Amniotic epithelial cell (primary cell): ENCODE results near the gene ZSWIM5.
"Not testable (repeated sequence)": the region's sequence is repeated elsewhere in the genome, so short reads cannot be mapped to it uniquely, and the experiment has no call there.

ENCODE experiments used
- DNase-seq: peaks from one replicate; pipeline ENCODE4 v3.0.0-alpha.2; 2010; ENCODE audit warnings: low read depth

ZSWIM5 gene

GRCh38 chr1:45200906-45201500 lies 5.4 kb downstream of the ZSWIM5 start:
- DNase-seq: no peak

- no peak for DNase-seq
Measured at GRCh38 chr1:45200435-45200834, 6.0 kb downstream of the ZSWIM5 start.

- no peak for DNase-seq
Measured at GRCh38 chr1:45198185-45198584, 8.2 kb downstream of the ZSWIM5 start.

GRCh38 chr1:45196863-45197262 lies 9.5 kb downstream of the ZSWIM5 start:
- DNase-seq: no peak

GRCh38 chr1:45191418-45191783 lies 15.0 kb downstream of the ZSWIM5 start:
- DNase-seq: no peak

DNA sequence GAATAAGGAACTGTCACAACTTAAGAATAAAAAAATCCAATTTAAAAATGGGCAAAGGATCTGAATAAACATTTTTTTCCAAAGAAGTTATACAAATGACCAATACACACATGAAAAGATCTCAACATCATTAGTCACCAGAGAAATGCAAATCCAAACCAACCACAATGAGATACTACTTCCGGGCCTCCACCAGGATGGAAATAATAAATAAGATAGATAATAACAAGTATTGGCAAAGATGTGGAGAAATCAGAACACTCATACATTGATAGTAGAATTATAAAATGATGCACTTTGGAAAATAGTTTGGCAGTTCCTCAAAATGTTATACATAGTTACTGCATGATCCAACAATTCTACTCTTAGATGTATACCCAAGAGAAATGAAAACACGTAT lies 18.7 kb downstream of the ZSWIM5 start:
- no peak for DNase-seq

- DNase-seq: not testable (repeated sequence)
Measured at GRCh38 chr1:45179918-45180519, 26.4 kb downstream of the ZSWIM5 start.

- peak; percentile 12 for DNase-seq
Measured at GRCh38 chr1:45177452-45177851, 29.0 kb downstream of the ZSWIM5 start.

GRCh38 chr1:45172764-45173163 lies 33.6 kb downstream of the ZSWIM5 start:
- DNase-seq: no peak

GRCh38 chr1:45172005-45172404 lies 34.4 kb downstream of the ZSWIM5 start:
- DNase-seq: peak; percentile 40

DNA sequence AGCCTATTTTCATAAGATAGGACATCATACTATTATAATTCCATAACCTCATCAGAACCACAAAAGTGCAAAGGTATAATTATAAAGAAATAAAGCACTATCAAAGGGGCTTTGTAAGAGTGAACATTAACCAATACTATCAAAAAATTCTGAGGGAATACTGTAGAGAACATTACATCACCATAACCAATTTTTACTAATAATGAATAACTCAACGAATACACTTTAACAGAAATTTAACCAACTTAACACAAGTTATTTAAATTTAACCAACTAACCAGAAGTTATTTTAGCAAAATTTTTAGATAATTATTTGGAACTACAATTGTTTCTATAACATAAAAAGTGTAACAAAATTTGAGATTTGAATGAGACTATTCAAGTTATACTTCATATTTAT lies 34.8 kb downstream of the ZSWIM5 start:
- no peak for DNase-seq

DNA sequence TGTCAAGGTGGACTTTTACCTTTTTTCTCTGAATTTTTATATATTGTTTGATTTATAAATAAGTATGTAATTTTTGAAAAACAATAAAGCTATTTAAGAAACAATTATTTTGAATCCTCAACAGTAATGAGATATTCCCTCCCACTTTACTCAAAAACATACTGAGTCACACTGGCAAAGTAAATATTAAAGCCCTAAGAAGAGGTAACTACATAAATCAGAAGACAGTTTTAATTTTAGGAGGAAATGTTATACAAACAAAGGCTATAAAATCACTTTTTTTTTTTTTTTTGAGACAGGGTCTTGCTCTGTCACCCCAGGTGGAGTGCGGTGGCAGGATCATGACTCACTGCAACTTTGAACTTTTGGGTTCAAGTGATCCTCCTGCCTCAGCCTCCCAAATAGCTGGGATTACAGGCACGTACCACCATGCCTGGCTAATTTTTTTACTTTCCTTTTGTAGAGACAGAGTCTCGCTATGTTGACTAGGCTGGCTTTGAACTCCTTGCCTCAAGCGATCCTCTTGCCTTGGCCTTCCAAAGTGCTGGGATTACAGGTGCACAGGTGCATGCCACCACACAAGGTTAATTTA lies 36.2 kb downstream of the ZSWIM5 start:
- no peak for DNase-seq

- not testable (repeated sequence) for DNase-seq
Measured at GRCh38 chr1:45167947-45168346, 38.5 kb downstream of the ZSWIM5 start.

DNA sequence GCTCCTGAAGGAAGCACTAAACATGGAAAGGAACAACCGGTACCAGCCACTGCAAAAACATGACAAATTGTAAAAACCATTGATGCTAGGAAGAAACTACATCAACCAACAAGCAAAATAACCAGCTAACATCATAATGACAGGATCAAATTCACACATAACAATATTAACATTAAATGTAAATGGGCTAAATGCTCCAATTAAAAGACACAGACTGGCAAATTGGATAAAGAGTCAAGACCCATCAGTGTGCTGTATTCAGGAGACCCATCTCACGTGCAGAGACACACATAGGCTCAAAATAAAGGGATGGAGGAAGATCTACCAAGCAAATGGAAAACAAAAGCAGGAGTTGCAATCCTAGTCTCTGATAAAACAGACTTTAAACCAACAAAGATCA lies 42.1 kb downstream of the ZSWIM5 start:
- DNase-seq: not testable (repeated sequence)

GRCh38 chr1:45163111-45163510 lies 43.3 kb downstream of the ZSWIM5 start:
- DNase-seq: not testable (repeated sequence)

- not testable (repeated sequence) for DNase-seq
Measured at GRCh38 chr1:45162041-45163035, 44.1 kb downstream of the ZSWIM5 start.

DNA sequence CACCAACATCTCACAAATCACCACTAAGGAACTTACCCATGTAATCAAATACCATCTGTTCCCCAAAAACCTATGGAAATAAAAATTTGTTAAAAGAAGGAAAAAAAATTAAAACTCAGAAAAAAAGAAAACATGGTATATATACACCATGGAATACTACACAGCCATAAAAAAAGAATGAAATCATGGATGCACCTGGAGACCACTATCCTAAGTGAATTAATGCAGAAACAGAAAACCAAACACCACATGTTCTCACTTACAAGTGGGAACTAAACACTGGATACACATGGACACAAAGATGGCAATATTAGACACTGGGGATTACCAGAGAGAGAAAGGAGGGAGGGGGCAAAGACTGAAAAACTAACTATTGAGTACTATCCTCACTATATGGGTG lies 50.4 kb downstream of the ZSWIM5 start:
- no peak for DNase-seq

- no peak for DNase-seq
Measured at GRCh38 chr1:45155423-45155822, 51.0 kb downstream of the ZSWIM5 start.

- no peak for DNase-seq
Measured at GRCh38 chr1:45152126-45152525, 54.3 kb downstream of the ZSWIM5 start.

GRCh38 chr1:45148209-45148825 lies 58.1 kb downstream of the ZSWIM5 start:
- DNase-seq: no peak

DNA sequence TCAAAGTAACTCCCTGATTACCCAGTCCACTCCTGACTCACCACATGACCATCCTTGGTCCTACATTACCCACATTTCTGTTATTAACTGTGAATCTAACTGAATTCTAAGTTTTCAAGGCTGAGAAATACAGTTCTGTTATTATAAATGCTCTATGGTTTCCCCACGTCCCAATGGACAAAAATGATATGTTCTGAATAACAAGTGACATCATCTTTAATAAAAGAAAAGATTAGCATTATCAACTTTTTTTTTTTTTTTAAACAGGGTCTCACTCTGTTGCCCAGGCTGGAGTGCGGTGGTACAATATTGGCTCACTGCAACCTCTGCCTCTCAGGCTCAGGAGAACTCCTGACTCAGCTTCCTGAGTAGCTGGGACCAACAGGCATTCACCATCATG lies 59.6 kb downstream of the ZSWIM5 start:
- no peak for DNase-seq
